Measurements from ENCODE around the gene PRR35.

PRR35 gene

GRCh38 chr16:549544-550263 is 10.5 kb upstream of the PRR35 start:
- DNase-seq (ENCODE audit: low spot score), result no peak

- DNase-seq (ENCODE audit: low spot score), result no peak
These were observed 9.0 kb upstream of the PRR35 start for GRCh38 chr16:551210-551609.

- no peak for DNase-seq (ENCODE audit: low spot score)
These were observed 8.0 kb upstream of the PRR35 start for GRCh38 chr16:552171-552570.

- no peak for DNase-seq (ENCODE audit: low spot score)
These were observed 6.4 kb upstream of the PRR35 start for GRCh38 chr16:553601-554296.

- no peak for DNase-seq (ENCODE audit: low spot score)
These were observed 5.9 kb upstream of the PRR35 start for GRCh38 chr16:554297-554621.

GRCh38 chr16:554640-555365 is 5.4 kb upstream of the PRR35 start:
- no peak for DNase-seq (ENCODE audit: low spot score)

GRCh38 chr16:555528-556473 is 4.4 kb upstream of the PRR35 start:
- no peak for DNase-seq (ENCODE audit: low spot score)

GRCh38 chr16:556474-557173 is 3.6 kb upstream of the PRR35 start:
- DNase-seq (ENCODE audit: low spot score), result no peak

GRCh38 chr16:557463-558297 is 2.5 kb upstream of the PRR35 start:
- no peak for DNase-seq (ENCODE audit: low spot score)

- DNase-seq (ENCODE audit: low spot score), result no peak
These were observed 1.7 kb upstream of the PRR35 start for GRCh38 chr16:558298-559020.

GRCh38 chr16:559021-559380 is 1.2 kb upstream of the PRR35 start:
- no peak for DNase-seq (ENCODE audit: low spot score)

GRCh38 chr16:559411-560203 is 587 bp upstream of the PRR35 start:
- DNase-seq (ENCODE audit: low spot score), result no peak

GRCh38 chr16:560701-561412 is 663 bp downstream of the PRR35 start:
- DNase-seq (ENCODE audit: low spot score), result no peak

GRCh38 chr16:561413-561794 is 1.2 kb downstream of the PRR35 start:
- DNase-seq (ENCODE audit: low spot score), result no peak

- DNase-seq (ENCODE audit: low spot score), result no peak
These were observed 2.1 kb downstream of the PRR35 start for GRCh38 chr16:561957-562938.

GRCh38 chr16:563072-563644 is 3.0 kb downstream of the PRR35 start:
- no peak for DNase-seq (ENCODE audit: low spot score)
